GM12878 (cell line): ENCODE results near the gene MAGI2. TPM values are rescaled to one million over a fixed set of nuclear protein-coding genes. Genes with fewer than 3 reads are reported as not detected.

Source experiments
- ATAC-seq: fragments of 200-7000 bp; cut with Tn5 transposase; 3 replicates; pipeline ENCODE4 v1.9.1; 2020; ENCODE audit warnings: mild to moderate bottlenecking, moderate library complexity
- BruUV-seq: library from RNA; stranded (reverse); fragments of 400-500 nt; replicated peaks from 2 replicates; lab custom pipeline; 2021; lab: Mats Ljungman, UMichigan
- CTCF ChIA-PET: fragments of 300-600 bp; sonication (Branson Sonifier 250); formaldehyde crosslinking; extraction: SDS; loops from one replicate; lab custom pipeline; 2021; ENCODE audit warnings: inconsistent platforms; lab: Yijun Ruan, JAX
- POLR2A ChIA-PET: fragments of 350-600 bp; formaldehyde crosslinking; extraction: SDS; loops from one replicate; lab custom pipeline; 2021; ENCODE audit warnings: inconsistent platforms; lab: Charles Lee
- RAD21 ChIA-PET: fragments of 300-600 bp; sonication (Branson Sonifier 250); formaldehyde crosslinking; loops from one replicate; lab custom pipeline; 2023; ENCODE audit warnings: antibody characterized with exemption; ENCODE audit not compliant: unreplicated experiment; lab: Charles Lee
- SMC1A ChIA-PET: fragments of 300-600 bp; sonication (Branson Sonifier 250); formaldehyde crosslinking; loops from one replicate; lab custom pipeline; 2023; ENCODE audit not compliant: unreplicated experiment, uncharacterized antibody; lab: Charles Lee
- DNase-seq: peaks from one replicate; pipeline ENCODE4 v3.0.0-alpha.2; 2011; ENCODE audit warnings: low read depth, low spot score
- FAIRE-seq: peaks from 3 replicates; lab custom pipeline; 2011; peaks lifted over from hg19 to GRCh38; lab: Jason Lieb, UNC
- H2AFZ ChIP-seq: 2 replicates; pipeline ENCODE4 v1.6.0; 2011; ENCODE audit warnings: low read depth, low read length, control low read depth; ENCODE audit not compliant: control insufficient read depth
- H3K27ac ChIP-seq: 2 replicates; pipeline ENCODE4 v1.5.1; 2011; ENCODE audit warnings: control low read depth; ENCODE audit not compliant: control insufficient read depth, insufficient read depth
- H3K27me3 ChIP-seq, 2 experiments: replicated peaks in 1 of 2; 2 replicates each; pipeline versions ENCODE4 v1.6.0 to v1.6.1; 2011; ENCODE audit warnings: low read length in 1 of 2; ENCODE audit not compliant: control insufficient read depth in 2 of 2, insufficient read depth in 2 of 2
- H3K36me3 ChIP-seq, 2 experiments: 2 replicates each; pipeline ENCODE4 v1.5.1; 2011; ENCODE audit warnings: low read length in 1 of 2; ENCODE audit not compliant: control insufficient read depth in 2 of 2, insufficient read depth in 2 of 2
- H3K4me1 ChIP-seq: 2 replicates; pipeline ENCODE4 v1.6.1; 2011; ENCODE audit warnings: mild to moderate bottlenecking, low read length, moderate library complexity, mixed read lengths; ENCODE audit not compliant: control insufficient read depth, insufficient read depth
- H3K4me2 ChIP-seq: 2 replicates; pipeline ENCODE4 v1.6.0; 2011; ENCODE audit warnings: control low read depth; ENCODE audit not compliant: control insufficient read depth, insufficient read depth
- H3K4me3 ChIP-seq: fragments of 200-600 bp; sonication (generic); 2 replicates; pipeline ENCODE4 v1.5.1; 2016
- H3K79me2 ChIP-seq: 2 replicates; pipeline ENCODE4 v1.6.0; 2011; ENCODE audit warnings: low read length; ENCODE audit not compliant: control insufficient read depth, insufficient read depth
- H3K9ac ChIP-seq: 2 replicates; pipeline ENCODE4 v1.8.0; 2011; ENCODE audit warnings: low read length, control low read depth, mixed read lengths; ENCODE audit not compliant: control insufficient read depth, insufficient read depth
- H3K9me3 ChIP-seq: replicated peaks from 3 replicates; pipeline ENCODE4 v1.5.1; 2011; ENCODE audit warnings: mild to moderate bottlenecking, low read length; ENCODE audit not compliant: control insufficient read depth, insufficient read depth
- H4K20me1 ChIP-seq: 2 replicates; pipeline ENCODE4 v1.6.0; 2011; ENCODE audit not compliant: control insufficient read depth, insufficient read depth
- CREM ChIP-seq: IDR thresholded peaks from 2 replicates; pipeline ENCODE4 v1.6.1; 2014; ENCODE audit warnings: antibody characterized with exemption, low read depth
- GABPA ChIP-seq: IDR thresholded peaks from 2 replicates; pipeline ENCODE4 v1.6.1; 2014; ENCODE audit warnings: antibody characterized with exemption, low read depth, mild to moderate bottlenecking, inconsistent platforms
- GATAD2B ChIP-seq: fragments of 450-650 bp; conservative IDR thresholded peaks from 2 replicates; pipeline ENCODE4 v1.6.1; 2017; ENCODE audit warnings: low read depth, mild to moderate bottlenecking, moderate library complexity
- HDAC6 ChIP-seq: fragments of 200-600 bp; sonication (generic); IDR thresholded peaks from one replicate; pipeline ENCODE4 v1.8.0; 2017; ENCODE audit warnings: antibody characterized with exemption; ENCODE audit not compliant: unreplicated experiment
- MEF2B ChIP-seq: fragments of 450-650 bp; IDR thresholded peaks from 2 replicates; pipeline ENCODE4 v1.6.1; 2018; ENCODE audit warnings: mild to moderate bottlenecking, moderate library complexity; ENCODE audit not compliant: partially characterized antibody, poor library complexity, severe bottlenecking
- MYB ChIP-seq: fragments of 150-350 bp; IDR thresholded peaks from 2 replicates; pipeline ENCODE4 v1.6.1; 2014; ENCODE audit warnings: mild to moderate bottlenecking, low read depth, low read length, borderline replicate concordance
- NFYA ChIP-seq: IDR thresholded peaks from 2 replicates; pipeline ENCODE4 v1.6.1; 2011; ENCODE audit warnings: low read depth, mild to moderate bottlenecking, low read length, improper control_type of control experiment, borderline replicate concordance
- RCOR1 ChIP-seq: conservative IDR thresholded peaks from 2 replicates; pipeline ENCODE4 v1.6.1; 2012; ENCODE audit warnings: low read depth, low read length, improper control_type of control experiment
- YBX1 ChIP-seq: fragments of 450-650 bp; IDR thresholded peaks from 2 replicates; pipeline ENCODE4 v1.6.1; 2016; ENCODE audit warnings: antibody characterized with exemption
- ZNF274 ChIP-seq: IDR thresholded peaks from one replicate; pipeline ENCODE4 v1.8.0; 2011; ENCODE audit not compliant: insufficient read length, insufficient read depth
- WGBS: methylation state at CpG from one replicate; pipeline ENCODE4 v1.1.6; 2016; ENCODE audit warnings: low lambda C conversion rate; ENCODE audit not compliant: insufficient replicate concordance, insufficient coverage; ENCODE audit errors: missing lambda C conversion rate; 5-methylcytosine and 5-hydroxymethylcytosine counted together
- in situ Hi-C: fragments of 300-500 bp; cut with MboI; formaldehyde crosslinking; loops from 9 replicates; pipeline ENCODE4 v1.14.3; 2018; ENCODE audit warnings: mixed read lengths
- intact Hi-C: fragments of 100-400 bp; cut with micrococcal nuclease; formaldehyde crosslinking; loops from one replicate; pipeline ENCODE4 v1.14.2; 2022; ENCODE audit not compliant: unreplicated experiment
- polyA plus RNA-seq, 11 experiments: library from polyadenylated mRNA; depleted of rRNA in 4 of 11; unstranded in 6 of 11; stranded (reverse) in 5 of 11; fragments of >200 nt; fragmentation: Nextera tagmentation in 4 of 11; fragmentation: Illumina TruSeq in 1 of 11; extraction: Ambion mirVana in 4 of 11; extraction: Trizol in 1 of 11; gene quantifications; 1 replicate in 1 of 11; 2 replicates in 10 of 11; pipeline versions ENCODE4 v1.2.1 to v1.2.3, GENCODE V29; 2011 to 2016; ENCODE audit warnings: inconsistent platforms in 2 of 11, missing spikeins in 2 of 11, low read depth in 1 of 11
- total RNA-seq, 4 experiments: library from RNA; depleted of rRNA in 3 of 4; stranded (reverse); fragments of >200 nt in 3 of 4; fragmentation: Illumina TruSeq in 1 of 4; extraction: Trizol in 1 of 4; gene quantifications; 2 replicates each; pipeline versions ENCODE4 v1.2.1 to v1.2.3, GENCODE V29; 2013 to 2021
- TF ChIP-seq, protein P1 (sequence below): IDR thresholded peaks from 2 replicates; pipeline ENCODE4 v1.6.1; 2012; ENCODE audit warnings: improper control_type of control experiment, low read depth, low read length; ENCODE audit not compliant: insufficient replicate concordance

The MAGI2 gene
- total and polyA plus RNA-seq, 10 of the 15 experiments (the other 5 are each of a cell fraction or from before 2014, with no cell fraction given) = 0.01 to 0.31 (median 0.05) TPM; not detected in 2

DNA sequence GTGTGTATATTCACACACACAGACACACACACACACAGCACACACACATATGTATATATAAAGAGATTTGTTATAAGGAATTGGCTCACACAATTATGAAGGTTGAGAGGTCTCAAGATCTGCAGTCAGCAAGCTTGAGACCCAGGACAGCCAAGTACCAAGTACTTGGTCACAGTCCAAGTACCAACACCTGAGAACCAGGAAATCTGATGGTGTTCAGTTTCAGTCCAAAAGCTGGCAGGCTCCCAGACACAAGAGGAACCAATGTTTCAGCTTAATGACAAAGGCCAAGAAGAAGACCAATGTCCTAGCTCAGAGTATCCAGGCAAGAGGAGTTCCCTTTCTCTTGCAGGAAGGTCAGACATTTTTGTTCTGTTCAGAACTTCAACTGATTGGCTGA is 780.2 kb downstream of the MAGI2 start (continued):
- no peak for TF ChIP-seq MYB

- BruUV-seq = no TSS peak
- Histone ChIP-seq H3K9ac (no peak overlapping the region), H3K4me3 (no peak overlapping the region), H3K36me3 (no peaks in the 10 kb centered on the region), H3K79me2 (no peaks in the 10 kb centered on the region), H3K4me2 (no peak overlapping the region), H4K20me1 (no peaks in the 10 kb centered on the region), H3K9me3 (no peaks in the 10 kb centered on the region), H3K27me3 (no peaks in the 10 kb centered on the region), H2AFZ (no peak overlapping the region), H3K27ac (no peak overlapping the region), H3K4me1 (no peaks in the 10 kb centered on the region)
- ChIA-PET CTCF (no interaction called here), RAD21 (no interaction called here), SMC1A (no interaction called here), POLR2A (no interaction called here)
- intact Hi-C loops = no loop called here
- WGBS = 43% methylated on average over 3 of the region's 4 CpGs
- DNase-seq (no peak), ATAC-seq (no peak), FAIRE-seq (no peak)
- no peak for TF ChIP-seq GATAD2B
- no peak for TF ChIP-seq HDAC6
- TF ChIP-seq ZNF274 = no peak
- in situ Hi-C loops = no loop called here
These were observed 790.5 kb downstream of the MAGI2 start for GRCh38 chr7:78662939-78663338.

GRCh38 chr7:78649976-78650375 is 803.5 kb downstream of the MAGI2 start:
- Histone ChIP-seq H3K27me3 (no peaks in the 10 kb centered on the region), H3K36me3 (no peaks in the 10 kb centered on the region)
- in situ Hi-C loops = no loop called here
- SMC1A ChIA-PET = no interaction called here
- TF ChIP-seq GABPA (no peak), NFYA (no peak), MEF2B (no peak), YBX1 (no peak), RCOR1 (no peak), CREM (no peak)
- TF ChIP-seq, protein P1, sequence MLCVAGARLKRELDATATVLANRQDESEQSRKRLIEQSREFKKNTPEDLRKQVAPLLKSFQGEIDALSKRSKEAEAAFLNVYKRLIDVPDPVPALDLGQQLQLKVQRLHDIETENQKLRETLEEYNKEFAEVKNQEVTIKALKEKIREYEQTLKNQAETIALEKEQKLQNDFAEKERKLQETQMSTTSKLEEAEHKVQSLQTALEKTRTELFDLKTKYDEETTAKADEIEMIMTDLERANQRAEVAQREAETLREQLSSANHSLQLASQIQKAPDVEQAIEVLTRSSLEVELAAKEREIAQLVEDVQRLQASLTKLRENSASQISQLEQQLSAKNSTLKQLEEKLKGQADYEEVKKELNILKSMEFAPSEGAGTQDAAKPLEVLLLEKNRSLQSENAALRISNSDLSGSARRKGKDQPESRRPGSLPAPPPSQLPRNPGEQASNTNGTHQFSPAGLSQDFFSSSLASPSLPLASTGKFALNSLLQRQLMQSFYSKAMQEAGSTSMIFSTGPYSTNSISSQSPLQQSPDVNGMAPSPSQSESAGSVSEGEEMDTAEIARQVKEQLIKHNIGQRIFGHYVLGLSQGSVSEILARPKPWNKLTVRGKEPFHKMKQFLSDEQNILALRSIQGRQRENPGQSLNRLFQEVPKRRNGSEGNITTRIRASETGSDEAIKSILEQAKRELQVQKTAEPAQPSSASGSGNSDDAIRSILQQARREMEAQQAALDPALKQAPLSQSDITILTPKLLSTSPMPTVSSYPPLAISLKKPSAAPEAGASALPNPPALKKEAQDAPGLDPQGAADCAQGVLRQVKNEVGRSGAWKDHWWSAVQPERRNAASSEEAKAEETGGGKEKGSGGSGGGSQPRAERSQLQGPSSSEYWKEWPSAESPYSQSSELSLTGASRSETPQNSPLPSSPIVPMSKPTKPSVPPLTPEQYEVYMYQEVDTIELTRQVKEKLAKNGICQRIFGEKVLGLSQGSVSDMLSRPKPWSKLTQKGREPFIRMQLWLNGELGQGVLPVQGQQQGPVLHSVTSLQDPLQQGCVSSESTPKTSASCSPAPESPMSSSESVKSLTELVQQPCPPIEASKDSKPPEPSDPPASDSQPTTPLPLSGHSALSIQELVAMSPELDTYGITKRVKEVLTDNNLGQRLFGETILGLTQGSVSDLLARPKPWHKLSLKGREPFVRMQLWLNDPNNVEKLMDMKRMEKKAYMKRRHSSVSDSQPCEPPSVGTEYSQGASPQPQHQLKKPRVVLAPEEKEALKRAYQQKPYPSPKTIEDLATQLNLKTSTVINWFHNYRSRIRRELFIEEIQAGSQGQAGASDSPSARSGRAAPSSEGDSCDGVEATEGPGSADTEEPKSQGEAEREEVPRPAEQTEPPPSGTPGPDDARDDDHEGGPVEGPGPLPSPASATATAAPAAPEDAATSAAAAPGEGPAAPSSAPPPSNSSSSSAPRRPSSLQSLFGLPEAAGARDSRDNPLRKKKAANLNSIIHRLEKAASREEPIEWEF = no peak
- TF ChIP-seq, all 136 proteins: peak for 0
- no peak for DNase-seq
- POLR2A ChIA-PET = no interaction called here
- RAD21 ChIA-PET = no interaction called here
- CTCF ChIA-PET = no interaction called here
- no peak for FAIRE-seq
- Histone ChIP-seq H3K4me2 (no peak overlapping the region), H4K20me1 (no peaks in the 10 kb centered on the region), H3K27ac (no peak overlapping the region), H3K4me1 (no peaks in the 10 kb centered on the region), H3K4me3 (no peak overlapping the region), H3K9ac (no peak overlapping the region), H2AFZ (no peak overlapping the region), H3K9me3 (no peaks in the 10 kb centered on the region), H3K79me2 (no peaks in the 10 kb centered on the region)
- no peak for ATAC-seq
- 55% methylated on average over 3 of the region's 3 CpGs for WGBS
- BruUV-seq = no TSS peak
- intact Hi-C loops = no loop called here
